ENCODE results near the gene LRRC8E.

LRRC8E gene

GRCh38 chr19:7863157-7863970, 24.9 kb upstream of the LRRC8E start:
- Histone ChIP-seq H3K4me3 (no peak overlapping the region), H3K36me3 (no peaks in the 10 kb centered on the region), H3K4me2 (peak overlapping the region in 8 of 11 experiments; percentile 2 to 62 (median 30); a peak in 13 of 22 replicates), H3K27me3 (peaks cover 40 to 63% (median 47%) of the 10 kb centered on the region in 11 experiments), H3K9me3 (replicated peaks in 1 of 11) (no peaks in the 10 kb centered on the region), H3K27ac (no peak overlapping the region), H3K9ac (no peak overlapping the region), H3K4me1 (peaks cover 36 to 71% (median 60%) of the 10 kb centered on the region in 10 experiments), H4K20me1 (peaks cover 0 to 69% (median 27%) of the 10 kb centered on the region in 11 experiments; a peak in 17 of 22 replicates)
- TF ChIP-seq Cebpa-rat (IDR thresholded peaks at IDR 0.05), result no peak

- no peak for TF ChIP-seq Cebpa-rat (IDR thresholded peaks at IDR 0.05)
- Histone ChIP-seq H4K20me1 (peaks cover 0 to 64% (median 29%) of the 10 kb centered on the region in 11 experiments; a peak in 17 of 22 replicates), H3K27ac (no peak overlapping the region), H3K4me2 (peak overlapping the region in 9 of 11 experiments; percentile 2 to 62 (median 22); a peak in 13 of 22 replicates), H3K9ac (no peak overlapping the region), H3K4me1 (peaks cover 40 to 71% (median 62%) of the 10 kb centered on the region in 10 experiments), H3K36me3 (no peaks in the 10 kb centered on the region), H3K9me3 (replicated peaks in 1 of 11) (no peaks in the 10 kb centered on the region), H3K27me3 (peaks cover 39 to 60% (median 45%) of the 10 kb centered on the region in 11 experiments), H3K4me3 (no peak overlapping the region)
These were observed 24.2 kb upstream of the LRRC8E start for GRCh38 chr19:7863971-7864689.

- Histone ChIP-seq H3K27ac (no peak overlapping the region), H3K9me3 (replicated peaks in 1 of 11) (no peaks in the 10 kb centered on the region), H3K27me3 (peaks cover 39 to 60% (median 45%) of the 10 kb centered on the region in 11 experiments), H3K4me3 (no peak overlapping the region), H3K9ac (peak overlapping the region in 1 of 11 experiments; percentile 9; a peak in 1 of 22 replicates), H3K36me3 (no peaks in the 10 kb centered on the region), H3K4me1 (peaks cover 44 to 73% (median 65%) of the 10 kb centered on the region in 10 experiments), H3K4me2 (peak overlapping the region; percentile 2 to 62 (median 34); a peak in 17 of 22 replicates), H4K20me1 (peaks cover 0 to 59% (median 33%) of the 10 kb centered on the region in 11 experiments; a peak in 17 of 22 replicates)
- TF ChIP-seq Cebpa-rat (IDR thresholded peaks at IDR 0.05), result no peak
These were observed 23.6 kb upstream of the LRRC8E start for GRCh38 chr19:7864690-7865074.

- H3K9me3 ChIP-seq (replicated peaks in 1 of 11), result no peaks in the 10 kb centered on the region
- peak overlapping the region; percentile 2 to 62 (median 34); a peak in 18 of 22 replicates for H3K4me2 ChIP-seq
- no peak for TF ChIP-seq Cebpa-rat (IDR thresholded peaks at IDR 0.05)
- peaks cover 39 to 59% (median 45%) of the 10 kb centered on the region in 11 experiments for H3K27me3 ChIP-seq
- H4K20me1 ChIP-seq, result peaks cover 0 to 55% (median 36%) of the 10 kb centered on the region in 11 experiments; a peak in 17 of 22 replicates
- H3K4me1 ChIP-seq, result peaks cover 47 to 75% (median 68%) of the 10 kb centered on the region in 10 experiments
- no peaks in the 10 kb centered on the region for H3K36me3 ChIP-seq
- no peak overlapping the region for H3K4me3 ChIP-seq
- H3K9ac ChIP-seq, result no peak overlapping the region
- no peak overlapping the region for H3K27ac ChIP-seq
These were observed 22.9 kb upstream of the LRRC8E start for GRCh38 chr19:7865262-7865911.

- peaks cover 33 to 47% (median 36%) of the 10 kb centered on the region in 11 experiments for H3K27me3 ChIP-seq
- H3K4me3 ChIP-seq, result no peak overlapping the region
- no peak overlapping the region for H3K9ac ChIP-seq
- TF ChIP-seq Cebpa-rat (IDR thresholded peaks at IDR 0.05), result no peak
- no peaks in the 10 kb centered on the region for H3K9me3 ChIP-seq (replicated peaks in 1 of 11)
- peaks cover 0 to 55% (median 37%) of the 10 kb centered on the region in 11 experiments; a peak in 18 of 22 replicates for H4K20me1 ChIP-seq
- no peak overlapping the region for H3K4me2 ChIP-seq
- H3K36me3 ChIP-seq, result no peaks in the 10 kb centered on the region
- peaks cover 51 to 73% (median 68%) of the 10 kb centered on the region in 10 experiments for H3K4me1 ChIP-seq
- H3K27ac ChIP-seq, result no peak overlapping the region
These were observed 21.8 kb upstream of the LRRC8E start for GRCh38 chr19:7866399-7867091.

GRCh38 chr19:7867092-7867844, 21.0 kb upstream of the LRRC8E start:
- H3K36me3 ChIP-seq, result no peaks in the 10 kb centered on the region
- peak overlapping the region in 7 of 11 experiments; percentile 90 to 98 (median 94); a peak in 12 of 22 replicates for H3K4me2 ChIP-seq
- H3K4me1 ChIP-seq, result peaks cover 49 to 72% (median 66%) of the 10 kb centered on the region in 10 experiments
- H3K27ac ChIP-seq, result no peak overlapping the region
- H4K20me1 ChIP-seq, result peaks cover 0 to 51% (median 30%) of the 10 kb centered on the region in 11 experiments; a peak in 18 of 22 replicates
- H3K27me3 ChIP-seq, result peaks cover 26 to 40% (median 29%) of the 10 kb centered on the region in 11 experiments
- H3K4me3 ChIP-seq, result no peak overlapping the region
- no peaks in the 10 kb centered on the region for H3K9me3 ChIP-seq (replicated peaks in 1 of 11)
- TF ChIP-seq Cebpa-rat (IDR thresholded peaks at IDR 0.05), result no peak
- H3K9ac ChIP-seq, result no peak overlapping the region

- no peaks in the 10 kb centered on the region for H3K9me3 ChIP-seq (replicated peaks in 1 of 11)
- H3K4me2 ChIP-seq, result peak overlapping the region; percentile 90 to 100 (median 96)
- no peaks in the 10 kb centered on the region for H3K36me3 ChIP-seq
- H4K20me1 ChIP-seq, result peaks cover 0 to 56% (median 26%) of the 10 kb centered on the region in 11 experiments; a peak in 18 of 22 replicates
- peak overlapping the region in 4 of 11 experiments; percentile 35 to 68 (median 48); a peak in 5 of 22 replicates for H3K9ac ChIP-seq
- peaks cover 21 to 39% (median 27%) of the 10 kb centered on the region in 11 experiments for H3K27me3 ChIP-seq
- no peak for TF ChIP-seq Cebpa-rat (IDR thresholded peaks at IDR 0.05)
- peaks cover 59 to 78% (median 74%) of the 10 kb centered on the region in 10 experiments for H3K4me1 ChIP-seq
- H3K27ac ChIP-seq, result peak overlapping the region in 1 of 11 experiments; percentile 14; a peak in 1 of 22 replicates
- H3K4me3 ChIP-seq, result peak overlapping the region; percentile 49 to 67 (median 57); a peak in 19 of 20 replicates
These were observed 20.0 kb upstream of the LRRC8E start for GRCh38 chr19:7868326-7868670.
